Measurements from ENCODE around the gene ITGA1.

DNA sequence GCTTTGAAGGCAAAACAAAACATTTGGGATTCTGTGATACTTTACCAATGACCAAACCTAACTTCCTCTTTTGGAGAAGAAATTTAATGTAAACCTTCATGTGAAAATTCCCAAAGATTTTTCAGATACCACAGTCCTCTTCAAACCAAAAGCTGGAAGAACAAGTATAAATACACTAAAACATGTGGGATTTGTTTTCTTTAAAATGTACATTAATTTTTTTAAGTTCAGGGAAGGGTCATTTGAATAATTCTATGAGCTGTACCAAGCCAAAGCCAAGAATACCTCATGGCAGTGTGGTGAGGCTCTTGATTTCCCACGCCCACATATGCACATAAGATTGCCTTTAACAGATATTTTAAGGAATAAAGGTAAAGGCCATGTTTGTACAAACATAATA is 28.4 kb upstream of the ITGA1 start:
- TF ChIP-seq, protein P1, sequence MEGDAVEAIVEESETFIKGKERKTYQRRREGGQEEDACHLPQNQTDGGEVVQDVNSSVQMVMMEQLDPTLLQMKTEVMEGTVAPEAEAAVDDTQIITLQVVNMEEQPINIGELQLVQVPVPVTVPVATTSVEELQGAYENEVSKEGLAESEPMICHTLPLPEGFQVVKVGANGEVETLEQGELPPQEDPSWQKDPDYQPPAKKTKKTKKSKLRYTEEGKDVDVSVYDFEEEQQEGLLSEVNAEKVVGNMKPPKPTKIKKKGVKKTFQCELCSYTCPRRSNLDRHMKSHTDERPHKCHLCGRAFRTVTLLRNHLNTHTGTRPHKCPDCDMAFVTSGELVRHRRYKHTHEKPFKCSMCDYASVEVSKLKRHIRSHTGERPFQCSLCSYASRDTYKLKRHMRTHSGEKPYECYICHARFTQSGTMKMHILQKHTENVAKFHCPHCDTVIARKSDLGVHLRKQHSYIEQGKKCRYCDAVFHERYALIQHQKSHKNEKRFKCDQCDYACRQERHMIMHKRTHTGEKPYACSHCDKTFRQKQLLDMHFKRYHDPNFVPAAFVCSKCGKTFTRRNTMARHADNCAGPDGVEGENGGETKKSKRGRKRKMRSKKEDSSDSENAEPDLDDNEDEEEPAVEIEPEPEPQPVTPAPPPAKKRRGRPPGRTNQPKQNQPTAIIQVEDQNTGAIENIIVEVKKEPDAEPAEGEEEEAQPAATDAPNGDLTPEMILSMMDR (IDR thresholded peaks at IDR 0.05): no peak
- TF ChIP-seq POLR2A (IDR thresholded peaks at IDR 0.05): no peak
